ENCODE results near the gene ADNP.

DNA sequence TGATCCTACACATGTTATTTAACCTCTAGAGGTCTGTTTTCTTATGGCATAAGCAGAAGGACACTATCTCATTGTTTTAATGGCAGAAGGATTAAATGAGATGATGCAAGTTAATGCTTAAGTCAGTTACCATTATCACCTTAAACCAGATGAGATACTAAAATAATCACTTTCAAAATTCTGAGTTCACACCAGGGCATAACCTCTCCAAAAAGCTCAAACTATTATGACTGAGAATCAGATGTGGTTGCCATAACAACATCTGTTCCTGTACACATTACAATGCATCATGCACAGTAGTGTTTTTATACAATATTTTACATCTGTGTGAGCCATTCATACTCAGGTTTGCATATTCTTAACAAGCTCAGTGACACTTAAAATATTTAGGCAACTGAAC, 10.2 kb downstream of the ADNP start:
- TF ChIP-seq, protein P1, sequence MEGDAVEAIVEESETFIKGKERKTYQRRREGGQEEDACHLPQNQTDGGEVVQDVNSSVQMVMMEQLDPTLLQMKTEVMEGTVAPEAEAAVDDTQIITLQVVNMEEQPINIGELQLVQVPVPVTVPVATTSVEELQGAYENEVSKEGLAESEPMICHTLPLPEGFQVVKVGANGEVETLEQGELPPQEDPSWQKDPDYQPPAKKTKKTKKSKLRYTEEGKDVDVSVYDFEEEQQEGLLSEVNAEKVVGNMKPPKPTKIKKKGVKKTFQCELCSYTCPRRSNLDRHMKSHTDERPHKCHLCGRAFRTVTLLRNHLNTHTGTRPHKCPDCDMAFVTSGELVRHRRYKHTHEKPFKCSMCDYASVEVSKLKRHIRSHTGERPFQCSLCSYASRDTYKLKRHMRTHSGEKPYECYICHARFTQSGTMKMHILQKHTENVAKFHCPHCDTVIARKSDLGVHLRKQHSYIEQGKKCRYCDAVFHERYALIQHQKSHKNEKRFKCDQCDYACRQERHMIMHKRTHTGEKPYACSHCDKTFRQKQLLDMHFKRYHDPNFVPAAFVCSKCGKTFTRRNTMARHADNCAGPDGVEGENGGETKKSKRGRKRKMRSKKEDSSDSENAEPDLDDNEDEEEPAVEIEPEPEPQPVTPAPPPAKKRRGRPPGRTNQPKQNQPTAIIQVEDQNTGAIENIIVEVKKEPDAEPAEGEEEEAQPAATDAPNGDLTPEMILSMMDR (IDR thresholded peaks at IDR 0.05; ENCODE audit: poor library complexity, severe bottlenecking): no peak
- TF ChIP-seq POLR2AphosphoS5 (IDR thresholded peaks at IDR 0.05): no peak
- no peak for TF ChIP-seq TAF1 (IDR thresholded peaks at IDR 0.05; ENCODE audit: low read depth)
- TF ChIP-seq SMC3 (conservative IDR thresholded peaks at IDR 0.05; ENCODE audit: poor library complexity): no peak
- TF ChIP-seq EZH2 (IDR thresholded peaks at IDR 0.05; ENCODE audit: borderline replicate concordance, insufficient read depth, low read length, poor library complexity, severe bottlenecking): no peak
- TF ChIP-seq EP300 (conservative IDR thresholded peaks at IDR 0.05; ENCODE audit: poor library complexity, severe bottlenecking): no peak
- TF ChIP-seq RAD21 (conservative IDR thresholded peaks at IDR 0.05): no peak
- TF ChIP-seq MXI1 (conservative IDR thresholded peaks at IDR 0.05; ENCODE audit: poor library complexity, severe bottlenecking): no peak

Data from neural cell (in vitro differentiated cells).